Activated naive CD8-positive, alpha-beta T cell treated with anti-CD3 and anti-CD28 coated beads for 36 hours (primary cell): Measurements from ENCODE around the gene HPD. TPM values are rescaled to one million over a fixed set of nuclear protein-coding genes. Genes with fewer than 3 reads are reported as not detected.

Experiments
- DNase-seq: peaks from one replicate; pipeline ENCODE4 v3.0.0; 2021
- H3K27ac Mint-ChIP-seq: one replicate; pipeline ENCODE4 v1.8.0; 2022; ENCODE audit warnings: mild to moderate bottlenecking, moderate library complexity, mixed read lengths
- H3K27me3 Mint-ChIP-seq: one replicate; pipeline ENCODE4 v1.8.0; 2022; ENCODE audit warnings: mild to moderate bottlenecking, mixed read lengths
- H3K36me3 Mint-ChIP-seq: one replicate; pipeline ENCODE4 v1.8.0; 2021; ENCODE audit warnings: mild to moderate bottlenecking, mixed read lengths
- H3K4me1 Mint-ChIP-seq: one replicate; pipeline ENCODE4 v1.8.0; 2021; ENCODE audit warnings: mixed read lengths
- H3K4me3 Mint-ChIP-seq: one replicate; pipeline ENCODE4 v1.8.0; 2022; ENCODE audit warnings: mild to moderate bottlenecking, moderate library complexity, mixed read lengths
- H3K9me3 Mint-ChIP-seq: one replicate; pipeline ENCODE4 v1.8.0; 2022; ENCODE audit warnings: mixed read lengths
- total RNA-seq, 2 experiments: library from RNA; stranded (reverse); gene quantifications; one replicate each; pipeline ENCODE4 v1.2.3, GENCODE V29; 2021

The HPD gene
- total RNA-seq, 2 experiments from 2014 or later: not detected

DNA sequence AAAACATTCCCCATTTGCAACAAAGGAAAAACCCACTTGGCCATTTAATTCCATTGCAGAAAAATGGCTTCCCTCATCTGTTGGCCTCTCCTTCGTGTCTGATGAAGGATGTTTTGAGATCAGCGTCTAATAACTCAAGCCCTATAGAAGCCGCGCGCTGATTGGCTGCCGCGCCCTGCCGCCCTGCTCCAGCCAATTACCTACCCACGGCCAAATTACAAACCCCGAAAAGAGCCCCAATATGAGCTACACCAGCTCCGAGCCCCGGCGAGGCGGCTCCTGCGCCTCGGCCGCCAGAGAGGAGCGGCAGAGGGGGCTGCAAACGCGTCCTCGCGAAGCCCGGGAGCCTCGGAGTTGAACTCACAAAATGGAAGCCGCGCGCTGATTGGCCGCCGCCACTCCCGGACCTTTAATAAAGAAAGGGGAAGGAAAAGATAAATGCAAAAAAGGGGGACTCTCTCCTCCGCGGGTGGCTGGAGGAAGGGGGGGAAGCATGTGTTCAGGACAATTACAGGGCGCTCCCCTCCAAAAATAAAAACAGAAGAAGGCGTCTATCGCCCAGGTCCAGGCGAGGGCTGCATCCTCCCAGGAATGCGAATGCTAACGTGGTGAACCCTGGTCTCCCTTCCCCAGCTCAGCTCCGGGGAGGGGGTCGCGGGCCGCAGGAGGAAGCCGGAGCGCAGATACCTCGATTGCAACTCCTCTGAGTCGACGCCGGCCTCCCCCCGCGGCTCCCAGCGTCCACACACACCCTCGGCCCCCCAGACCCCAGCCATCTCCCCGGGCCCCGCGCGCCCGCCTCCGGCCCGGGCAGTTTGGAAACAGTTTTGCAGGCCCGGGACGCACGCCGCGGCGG lies 55.6 kb downstream of the HPD start:
- H3K4me1 Mint-ChIP-seq: peaks cover 34% of the 10 kb centered on the region
- H3K27me3 Mint-ChIP-seq: no peaks in the 10 kb centered on the region
- peak overlapping the region; percentile 95 for H3K27ac Mint-ChIP-seq
- peak overlapping the region; percentile 87 for H3K4me3 Mint-ChIP-seq
- no peaks in the 10 kb centered on the region for H3K9me3 Mint-ChIP-seq
- peaks cover 25% of the 10 kb centered on the region for H3K36me3 Mint-ChIP-seq
- peak; percentile 93 for DNase-seq

DNA sequence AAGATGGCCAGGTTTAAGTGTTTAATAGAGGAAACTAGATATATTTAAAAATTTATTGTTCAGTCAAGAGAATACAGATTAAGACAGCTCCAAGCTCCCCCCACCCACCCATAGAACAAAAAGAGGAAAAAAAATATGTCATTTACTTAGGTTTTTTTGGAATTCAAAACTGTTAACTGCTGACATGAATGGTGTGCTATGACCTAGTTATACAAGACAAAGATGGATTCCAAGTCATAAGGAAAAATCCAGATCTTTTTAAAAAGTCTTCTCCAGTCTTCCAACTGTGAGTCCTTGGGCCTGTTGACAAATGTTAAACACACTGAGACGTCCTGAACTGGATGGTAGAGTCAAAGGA lies 56.2 kb downstream of the HPD start:
- H3K4me1 Mint-ChIP-seq: peaks cover 35% of the 10 kb centered on the region
- DNase-seq: no peak
- peak overlapping the region; percentile 95 for H3K27ac Mint-ChIP-seq
- H3K27me3 Mint-ChIP-seq: no peaks in the 10 kb centered on the region
- H3K4me3 Mint-ChIP-seq: peak overlapping the region; percentile 87
- no peaks in the 10 kb centered on the region for H3K9me3 Mint-ChIP-seq
- peaks cover 26% of the 10 kb centered on the region for H3K36me3 Mint-ChIP-seq

DNA sequence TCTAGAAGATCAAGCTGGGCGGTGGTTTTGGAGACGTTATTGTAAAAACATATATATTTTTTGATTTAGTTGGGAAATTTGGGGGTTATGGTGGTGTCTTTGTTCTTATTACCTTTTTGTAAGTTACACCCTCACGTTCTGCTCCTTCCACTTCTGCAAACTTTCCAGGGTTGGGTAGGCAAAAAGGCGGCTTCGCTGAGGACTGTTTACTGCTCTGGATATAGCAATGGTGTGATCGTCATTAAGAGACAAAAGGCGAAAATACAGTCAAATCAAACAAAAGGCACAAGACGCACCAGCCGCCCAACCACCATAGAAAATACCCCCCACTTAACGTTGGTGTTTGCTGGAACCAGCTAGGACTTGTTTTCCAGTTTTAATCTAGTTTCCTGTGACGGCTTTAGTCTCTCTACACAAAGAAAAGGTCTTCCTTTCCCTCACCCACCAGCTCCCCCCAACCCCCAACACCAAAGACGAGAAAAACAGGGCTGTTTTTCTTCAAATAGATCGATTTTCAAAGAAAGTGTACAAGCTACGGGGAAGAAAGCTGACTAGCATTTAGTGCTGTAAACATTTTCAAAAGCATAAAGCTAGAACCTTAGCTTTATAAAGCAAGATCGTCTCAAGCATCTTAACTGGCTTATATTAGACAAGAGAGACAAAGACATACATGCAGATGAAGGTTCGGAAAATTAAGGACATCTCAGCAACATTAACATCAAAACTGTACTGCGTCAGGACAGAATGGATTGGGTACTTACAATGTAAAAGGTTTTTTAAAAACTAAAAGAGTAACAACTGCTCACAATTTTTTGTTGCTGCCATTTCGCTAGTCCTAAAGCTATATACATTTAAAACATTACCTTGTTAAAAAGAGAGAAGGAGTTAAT lies 56.8 kb downstream of the HPD start:
- Mint-ChIP-seq H3K4me1 (peaks cover 33% of the 10 kb centered on the region), H3K9me3 (no peaks in the 10 kb centered on the region), H3K27ac (peak overlapping the region; percentile 95), H3K27me3 (no peaks in the 10 kb centered on the region), H3K36me3 (peaks cover 26% of the 10 kb centered on the region), H3K4me3 (peak overlapping the region; percentile 87)
- DNase-seq: no peak

DNA sequence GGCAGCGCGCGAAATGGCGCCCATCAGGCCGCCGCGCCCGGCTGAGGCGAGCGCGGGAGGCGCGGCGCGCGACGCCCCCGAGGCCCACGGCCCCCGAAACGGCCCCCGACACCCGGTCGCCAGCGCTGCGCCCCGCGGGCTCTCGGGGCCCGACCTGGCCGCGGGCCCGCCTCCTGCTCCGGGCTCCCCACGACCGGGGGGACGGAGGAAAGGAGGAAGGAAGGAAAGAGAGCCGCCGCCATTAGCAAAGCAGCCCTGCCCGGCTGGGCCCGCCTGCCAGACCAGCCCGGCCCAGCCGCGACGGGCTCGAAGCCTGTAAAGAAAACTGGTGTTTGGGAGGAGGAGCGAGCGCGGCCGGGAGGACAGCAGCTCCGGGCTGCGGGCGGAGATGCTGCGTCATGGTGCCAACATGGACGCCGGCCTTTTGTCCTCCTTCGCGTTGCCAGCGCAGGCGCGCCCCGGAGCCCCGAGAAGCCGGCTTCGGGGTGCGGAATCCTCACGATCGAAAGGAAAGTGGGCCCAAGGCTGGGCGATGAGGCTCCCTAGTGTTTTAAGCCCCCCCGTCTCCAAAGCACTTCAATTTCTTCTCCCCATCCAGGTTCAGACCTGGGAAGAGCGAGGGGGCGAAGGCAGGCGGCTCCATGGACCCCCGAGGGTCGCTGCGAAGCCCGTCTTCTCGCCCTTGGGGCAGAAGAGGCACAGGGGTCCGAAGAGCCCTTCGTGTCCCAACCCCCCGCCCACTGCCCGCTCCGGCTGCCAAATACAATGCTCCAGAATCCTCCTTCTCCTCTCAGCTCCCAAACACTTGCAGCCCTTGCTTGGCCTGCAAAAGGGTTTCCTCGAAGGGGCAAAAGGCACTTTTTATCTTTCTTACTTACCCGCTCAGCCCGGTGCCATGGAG lies 57.7 kb downstream of the HPD start:
- DNase-seq: peak; percentile 75
- Mint-ChIP-seq H3K4me1 (peaks cover 30% of the 10 kb centered on the region), H3K36me3 (peaks cover 23% of the 10 kb centered on the region), H3K27me3 (no peaks in the 10 kb centered on the region), H3K27ac (peak overlapping the region; percentile 95), H3K9me3 (no peaks in the 10 kb centered on the region), H3K4me3 (peak overlapping the region; percentile 87)

DNA sequence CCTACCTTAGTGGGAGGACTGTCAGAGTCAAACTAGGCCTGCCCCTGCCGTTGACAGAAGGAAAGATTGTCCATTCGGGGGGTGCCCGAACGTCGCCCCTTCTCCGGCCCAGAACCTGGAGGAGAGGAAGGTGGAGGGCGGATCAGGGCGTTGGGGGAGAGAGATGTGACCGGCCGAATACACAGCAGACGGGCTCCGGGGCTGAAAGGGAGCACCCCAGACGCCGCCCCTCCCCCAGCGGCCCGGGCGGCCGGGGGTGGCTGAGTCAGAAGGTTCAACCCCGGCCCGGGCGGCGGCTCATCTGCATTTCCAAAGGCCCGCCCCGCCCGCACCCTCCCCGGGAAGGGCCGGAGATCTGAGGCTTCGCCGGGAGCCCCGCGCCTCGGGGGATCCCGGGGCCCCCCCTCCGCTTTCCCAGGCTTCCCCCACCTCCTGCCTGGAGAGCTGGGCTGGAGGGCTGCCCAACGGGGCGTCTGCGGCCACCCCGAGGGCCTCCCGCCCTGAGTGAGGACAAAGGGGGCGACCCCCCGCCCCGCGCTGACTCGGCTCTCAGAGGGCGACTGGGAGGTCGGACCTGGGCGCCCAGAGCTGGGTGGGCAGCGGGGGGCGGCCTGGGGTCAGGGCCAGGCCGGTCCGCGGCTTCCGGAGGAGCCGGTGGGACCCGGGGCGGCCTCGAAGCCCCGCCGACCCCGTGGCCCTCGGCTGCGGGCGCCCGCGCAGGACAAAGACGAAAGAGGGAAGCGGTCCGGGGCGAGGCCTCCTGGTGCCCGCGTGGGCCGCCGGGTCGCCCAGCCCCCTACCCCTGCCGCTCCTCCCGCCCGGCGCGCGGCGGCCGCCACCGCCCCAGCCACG lies 58.6 kb downstream of the HPD start:
- Mint-ChIP-seq H3K27me3 (no peaks in the 10 kb centered on the region), H3K4me3 (peak overlapping the region; percentile 86), H3K9me3 (no peaks in the 10 kb centered on the region), H3K36me3 (peaks cover 20% of the 10 kb centered on the region), H3K27ac (peak overlapping the region; percentile 92), H3K4me1 (peaks cover 35% of the 10 kb centered on the region)
- DNase-seq: peak; percentile 88

DNA sequence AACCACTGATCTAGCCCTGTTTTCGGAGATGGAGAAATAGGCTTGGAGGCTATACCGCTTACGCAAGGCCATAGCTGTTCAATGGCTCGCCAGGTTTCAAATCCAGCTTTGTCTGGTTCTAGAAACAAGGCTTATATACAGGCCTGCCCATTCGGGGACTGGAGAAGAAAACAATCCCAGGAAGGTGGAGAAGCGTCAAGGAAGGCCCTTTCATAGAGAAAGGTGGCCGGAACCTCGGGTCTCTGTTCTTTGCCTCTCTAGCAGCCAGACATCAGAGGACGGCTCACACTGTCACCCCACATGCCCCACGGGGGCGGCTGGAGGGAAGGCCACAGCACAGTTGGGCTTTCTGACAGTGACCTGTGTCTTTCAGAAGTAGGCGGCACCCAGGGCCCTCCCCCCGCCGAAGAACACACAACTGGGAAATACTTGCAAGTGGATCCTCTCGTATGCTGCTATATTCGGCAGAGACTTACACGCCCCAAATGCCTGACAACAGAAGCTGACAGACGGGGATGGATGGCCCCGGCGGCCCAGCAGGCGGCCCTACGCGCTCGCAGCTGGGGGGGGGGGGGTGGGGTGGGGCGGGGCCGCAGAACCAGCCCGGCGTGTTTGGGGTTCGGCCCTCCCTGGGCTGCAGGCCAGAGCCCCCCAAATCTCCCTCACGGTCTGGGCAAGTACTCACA lies 59.4 kb downstream of the HPD start:
- Mint-ChIP-seq H3K4me1 (peaks cover 43% of the 10 kb centered on the region), H3K27ac (peak overlapping the region; percentile 92), H3K9me3 (no peaks in the 10 kb centered on the region), H3K36me3 (peaks cover 20% of the 10 kb centered on the region), H3K4me3 (peak overlapping the region; percentile 86), H3K27me3 (no peaks in the 10 kb centered on the region)
- peak; percentile 58 for DNase-seq

DNA sequence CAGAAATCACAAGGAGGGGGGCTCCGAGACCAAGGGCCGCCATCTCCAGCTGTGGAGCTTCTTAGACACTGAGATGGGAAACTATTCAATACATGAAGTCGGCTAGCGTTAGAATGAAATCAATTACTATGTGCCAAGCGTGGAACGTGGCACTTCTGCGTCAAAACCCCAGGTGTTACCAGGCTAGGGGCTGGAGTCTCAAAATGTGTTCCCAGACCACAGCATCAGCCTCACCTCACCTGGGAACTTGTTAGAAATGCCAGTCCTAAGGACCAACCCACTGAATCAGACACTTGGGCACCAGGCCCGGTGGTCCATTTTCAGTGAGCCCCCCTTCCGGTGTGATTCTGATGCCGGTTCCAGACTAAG lies 59.9 kb downstream of the HPD start:
- Mint-ChIP-seq H3K36me3 (peaks cover 20% of the 10 kb centered on the region), H3K9me3 (no peaks in the 10 kb centered on the region), H3K4me3 (peak overlapping the region; percentile 79), H3K27me3 (no peaks in the 10 kb centered on the region), H3K4me1 (peaks cover 44% of the 10 kb centered on the region), H3K27ac (peak overlapping the region; percentile 83)
- no peak for DNase-seq

DNA sequence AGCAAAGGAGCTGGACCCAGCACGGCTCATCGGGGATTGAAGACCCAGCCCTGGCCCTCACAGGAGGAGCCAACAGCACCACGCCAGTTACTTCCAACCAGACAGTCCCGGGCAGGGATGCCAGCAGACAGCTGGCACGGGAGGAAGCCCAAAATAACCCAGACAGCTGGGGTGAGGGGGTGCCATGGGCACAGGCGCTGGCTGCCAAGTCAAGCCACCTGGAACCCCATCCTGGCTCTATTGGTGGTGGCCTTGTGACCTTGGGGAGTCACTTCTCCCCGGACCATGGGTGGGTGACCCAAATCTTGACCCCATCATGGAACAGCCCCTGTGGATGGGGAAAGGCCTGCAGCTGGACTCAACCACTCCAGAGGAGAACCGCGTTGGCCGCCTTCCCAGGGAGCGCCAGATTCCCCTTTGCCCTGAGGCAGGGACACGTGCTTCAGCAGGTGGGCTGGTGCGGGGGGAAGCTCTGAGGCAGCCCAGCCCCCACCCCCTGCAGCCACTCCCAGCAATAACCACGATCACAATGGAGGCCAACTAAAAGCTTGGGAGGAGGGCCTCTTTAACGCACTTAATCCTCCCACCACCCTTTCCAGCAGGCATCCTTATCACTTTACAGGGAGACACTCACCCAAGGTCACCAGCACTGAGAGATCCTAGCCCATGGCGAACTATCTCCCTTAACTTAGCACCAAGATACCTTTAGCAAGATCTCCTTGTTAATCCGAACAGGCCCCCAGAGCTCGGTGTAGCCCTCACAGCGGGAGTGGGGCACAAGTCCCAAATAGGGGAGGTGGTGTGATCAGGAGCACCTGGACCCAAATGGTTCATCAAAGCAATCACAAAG lies 60.5 kb downstream of the HPD start:
- Mint-ChIP-seq H3K36me3 (peaks cover 20% of the 10 kb centered on the region), H3K27me3 (no peaks in the 10 kb centered on the region), H3K27ac (peak overlapping the region; percentile 83), H3K9me3 (no peaks in the 10 kb centered on the region), H3K4me3 (peak overlapping the region; percentile 79), H3K4me1 (peaks cover 44% of the 10 kb centered on the region)
- DNase-seq: no peak

DNA sequence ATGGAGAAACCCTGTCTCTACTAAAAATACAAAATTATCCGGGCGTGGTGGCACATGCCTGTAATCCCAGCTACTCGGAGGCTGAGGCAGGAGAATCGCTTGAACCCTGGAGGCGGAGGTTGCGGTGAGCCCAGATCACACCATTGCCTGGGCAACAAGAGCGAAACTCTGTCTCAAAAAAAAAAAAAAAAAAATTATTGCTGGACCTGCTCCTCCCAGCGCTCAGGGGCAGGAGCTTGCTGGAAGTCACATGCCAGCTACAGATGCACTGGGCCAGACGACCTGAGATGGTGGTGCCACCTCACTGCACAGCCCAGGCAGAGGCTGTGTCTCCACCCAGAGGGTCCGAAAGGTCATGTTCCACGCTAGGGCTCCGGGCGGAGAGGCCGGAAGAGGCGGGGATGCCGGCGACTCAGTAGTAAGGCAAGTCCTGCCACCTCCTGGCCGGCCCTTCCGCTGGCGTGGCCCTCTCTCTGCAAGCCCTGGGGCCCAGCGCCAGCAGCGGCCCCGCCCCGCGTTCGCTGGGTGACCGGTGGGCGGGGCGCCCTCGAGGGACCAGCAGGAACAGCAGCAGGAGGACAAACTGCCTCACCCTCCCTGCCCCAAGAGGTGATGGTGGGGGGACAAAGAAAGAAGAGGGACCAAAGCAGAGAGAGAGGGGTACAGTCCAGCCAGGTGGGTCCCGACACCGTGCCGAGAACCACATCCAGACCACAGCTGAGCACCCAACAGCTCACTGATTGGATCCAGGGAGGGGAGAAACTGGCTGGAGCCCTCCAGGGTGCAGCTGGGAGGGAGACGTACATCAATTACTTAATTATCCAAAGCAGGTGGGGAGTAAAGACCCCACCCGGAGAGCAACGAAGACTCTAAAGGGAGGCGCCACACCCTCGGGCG lies 61.6 kb downstream of the HPD start:
- H3K27ac Mint-ChIP-seq: peak overlapping the region; percentile 63
- H3K4me3 Mint-ChIP-seq: peak overlapping the region; percentile 79
- peaks cover 46% of the 10 kb centered on the region for H3K4me1 Mint-ChIP-seq
- no peaks in the 10 kb centered on the region for H3K27me3 Mint-ChIP-seq
- DNase-seq: no peak
- H3K36me3 Mint-ChIP-seq: peaks cover 24% of the 10 kb centered on the region
- H3K9me3 Mint-ChIP-seq: no peaks in the 10 kb centered on the region

DNA sequence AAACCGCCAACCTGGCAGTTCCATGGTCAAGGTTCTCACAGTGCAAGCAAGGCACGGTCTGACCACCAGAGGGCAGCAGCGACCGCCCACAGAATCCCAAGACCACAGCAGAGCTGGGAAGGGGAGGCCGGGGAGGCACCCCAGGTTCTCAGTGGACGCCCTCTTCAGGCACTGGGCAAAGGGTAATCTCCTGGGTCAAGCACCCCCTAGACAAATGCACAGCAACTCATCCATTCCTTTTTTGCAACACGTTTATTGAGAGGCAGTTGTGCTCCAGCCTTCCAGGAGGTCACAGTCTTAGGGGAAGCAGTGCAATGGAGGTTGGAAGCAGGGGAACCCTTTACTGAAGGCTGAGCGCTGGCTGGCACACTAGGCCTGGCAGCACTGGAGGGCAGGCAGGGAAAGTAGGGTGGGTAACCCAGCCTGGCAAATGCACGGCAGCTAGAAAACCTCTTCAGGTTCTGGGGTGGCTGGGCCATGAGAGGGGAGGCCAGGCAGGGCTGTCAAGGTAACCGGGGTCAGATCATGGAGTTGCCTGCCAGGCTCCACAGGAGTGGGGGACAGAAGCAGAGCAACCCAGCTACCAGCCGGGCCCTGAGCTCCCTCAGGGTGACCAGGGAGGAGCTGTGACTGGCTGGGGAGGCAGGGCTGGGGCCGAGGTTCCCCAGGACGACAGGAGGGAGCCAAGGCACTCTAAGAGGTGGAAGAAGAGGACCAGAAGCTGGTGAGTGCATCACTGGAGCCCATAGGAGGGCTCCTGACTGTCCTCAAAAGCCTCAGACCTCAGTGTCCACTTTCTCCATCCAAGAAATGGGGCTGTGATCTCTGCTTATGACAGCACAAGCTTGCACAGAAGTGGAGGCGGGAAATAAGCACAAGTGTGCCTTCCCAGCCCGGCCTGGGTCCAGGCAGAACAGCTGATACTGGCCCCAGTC lies 63.4 kb downstream of the HPD start:
- H3K4me1 Mint-ChIP-seq: peaks cover 55% of the 10 kb centered on the region

DNA sequence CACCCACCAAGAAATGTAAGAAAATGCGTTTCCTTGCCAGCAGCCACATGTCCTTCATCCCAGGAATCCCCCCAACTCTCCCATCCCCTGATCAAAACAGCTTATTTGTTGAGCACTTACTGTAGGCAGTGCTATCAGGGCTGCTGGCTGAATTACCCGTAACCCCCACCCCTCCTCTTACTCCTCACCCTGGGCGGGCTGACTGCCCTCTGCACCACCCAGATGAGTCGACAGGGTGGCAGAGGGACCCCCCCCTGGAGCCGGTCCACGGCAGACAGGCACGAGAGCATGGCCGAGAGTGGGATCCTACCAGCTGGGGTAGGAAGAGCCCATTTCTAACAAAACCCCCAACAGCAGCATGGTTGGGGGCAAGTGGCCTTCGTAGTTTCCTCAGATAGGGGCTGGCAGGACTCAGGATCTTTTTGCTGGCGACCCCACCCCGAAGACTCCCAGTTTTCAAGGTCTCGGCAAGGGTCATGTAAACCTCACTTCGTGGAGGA lies 64.1 kb downstream of the HPD start:
- Mint-ChIP-seq H3K9me3 (no peaks in the 10 kb centered on the region), H3K27ac (peak overlapping the region; percentile 92), H3K36me3 (peaks cover 33% of the 10 kb centered on the region), H3K27me3 (no peaks in the 10 kb centered on the region), H3K4me1 (peaks cover 62% of the 10 kb centered on the region), H3K4me3 (peak overlapping the region; percentile 96)
- DNase-seq: peak; percentile 56

More for the DNA sequence above, 63.4 kb downstream of the HPD start:
- Mint-ChIP-seq H3K4me3 (peak overlapping the region; percentile 96), H3K36me3 (peaks cover 27% of the 10 kb centered on the region), H3K9me3 (no peaks in the 10 kb centered on the region), H3K27me3 (no peaks in the 10 kb centered on the region), H3K27ac (peak overlapping the region; percentile 92)
- DNase-seq: peak; percentile 78
